ENCODE data around the gene ZNF532.
"Not testable (repeated sequence)": the region's sequence is repeated elsewhere in the genome, so short reads cannot be mapped to it uniquely, and the experiment has no call there.

ZNF532 gene

DNA sequence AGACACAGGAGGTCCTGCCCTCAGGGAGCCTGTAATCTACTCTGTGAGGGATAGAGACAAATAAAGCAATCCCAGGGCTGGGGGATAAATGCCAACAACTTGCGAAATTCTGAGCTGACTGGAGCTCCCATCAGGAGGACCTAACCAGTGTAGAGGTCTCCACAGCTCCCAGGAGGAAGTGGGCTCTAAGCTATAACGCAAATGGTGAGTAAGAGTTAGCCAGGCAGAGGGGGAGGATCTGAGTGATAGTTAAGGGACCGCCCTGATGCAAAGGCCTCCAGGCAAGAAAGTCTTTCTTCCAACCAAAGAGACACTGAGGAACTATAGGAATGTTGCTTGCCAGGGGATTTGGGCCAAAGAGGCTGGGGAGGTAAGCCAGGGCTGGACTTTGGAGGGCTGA lies 16.0 kb upstream of the ZNF532 start:
- DNase-seq = no peak

DNA sequence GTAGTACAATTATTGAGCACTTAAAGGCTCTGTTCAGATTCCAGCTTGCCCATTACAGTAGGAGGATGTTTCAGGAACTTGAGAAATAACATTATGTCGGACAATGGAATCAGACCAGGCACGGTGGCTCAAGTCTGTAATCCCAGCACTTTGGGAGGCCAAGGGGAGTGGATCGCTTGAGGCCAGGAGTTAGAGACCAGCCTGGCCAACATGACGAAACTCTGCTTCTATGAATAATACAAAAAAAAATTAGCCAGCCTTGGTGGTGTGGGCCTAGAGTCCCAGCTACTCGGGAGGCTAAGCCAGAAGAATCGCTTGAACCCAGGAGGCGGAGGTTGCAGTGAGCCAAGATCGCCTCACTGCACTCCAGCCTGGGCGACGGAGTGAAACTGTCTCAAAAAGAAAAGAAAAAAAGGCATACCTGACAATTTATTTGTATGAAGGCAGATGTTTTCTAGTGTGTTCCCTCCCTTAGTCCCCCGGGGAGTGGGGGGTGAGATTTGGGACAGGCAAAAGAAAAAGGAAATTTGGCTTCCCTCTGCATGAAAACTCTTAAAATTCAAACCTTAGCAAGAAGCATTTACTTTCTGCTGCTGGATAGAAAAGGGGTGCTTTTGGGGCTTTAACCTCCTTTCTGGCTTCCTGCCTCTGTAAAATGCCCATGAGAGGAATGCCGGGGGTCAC lies 13.7 kb upstream of the ZNF532 start:
- DNase-seq = no peak

DNA sequence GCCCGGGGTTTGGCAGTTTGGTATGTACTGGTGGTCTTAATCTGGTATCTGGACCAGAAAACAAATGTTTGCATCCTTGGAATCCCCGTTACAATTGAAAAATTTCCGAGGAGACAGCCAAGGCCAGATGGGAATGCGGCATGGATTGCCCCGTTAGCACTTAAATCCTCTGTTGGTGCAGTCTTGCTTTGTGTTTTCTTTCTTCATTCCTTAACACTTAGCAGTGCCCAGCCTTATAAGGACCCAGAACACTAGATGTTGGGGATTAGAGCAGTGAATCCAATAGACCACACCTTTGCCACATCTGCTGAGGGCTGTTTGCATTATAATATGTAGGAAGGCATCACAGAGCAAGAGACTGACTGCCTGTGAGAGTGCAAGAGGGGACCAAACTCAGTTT lies 12.8 kb upstream of the ZNF532 start:
- no peak for DNase-seq

DNA sequence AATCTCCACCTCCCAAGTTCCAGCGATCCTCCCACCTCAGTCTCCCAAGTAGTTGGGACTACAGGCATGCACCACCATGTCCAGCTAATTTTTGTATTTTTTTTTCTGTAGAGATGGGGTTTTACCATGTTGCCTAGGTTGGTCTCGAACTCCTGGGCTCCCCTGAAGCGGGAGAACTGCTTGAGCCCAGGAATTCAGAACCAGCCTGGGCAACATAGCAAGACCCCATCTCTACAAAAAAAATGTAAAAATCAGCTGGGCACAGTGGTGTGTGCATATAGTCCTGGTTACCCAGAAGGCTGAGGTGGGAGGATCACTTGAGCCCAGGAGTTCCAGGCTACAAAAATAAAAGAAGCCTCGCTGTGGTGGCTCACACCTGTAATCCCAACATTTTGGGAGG lies 12.0 kb upstream of the ZNF532 start:
- DNase-seq = no peak

DNA sequence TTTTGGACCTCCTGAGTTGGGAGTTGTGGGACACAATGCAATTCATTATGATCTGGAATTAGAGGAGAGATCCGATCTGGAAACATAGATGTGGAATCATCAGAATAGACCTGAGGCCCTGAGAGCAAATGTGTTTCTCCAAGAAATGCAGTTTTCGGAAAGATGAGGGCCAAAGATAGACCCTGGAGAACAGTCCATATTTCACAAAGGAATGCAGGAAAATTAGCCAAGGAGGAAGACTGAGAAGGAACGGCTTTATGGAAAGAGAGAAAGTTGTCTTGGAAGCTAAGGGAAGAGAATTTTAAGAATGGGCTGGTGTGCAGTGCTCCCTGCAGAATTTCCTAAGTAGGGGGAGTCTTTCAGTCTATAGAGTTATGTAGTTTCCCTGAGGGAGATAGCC lies 11.1 kb upstream of the ZNF532 start:
- DNase-seq = no peak

DNA sequence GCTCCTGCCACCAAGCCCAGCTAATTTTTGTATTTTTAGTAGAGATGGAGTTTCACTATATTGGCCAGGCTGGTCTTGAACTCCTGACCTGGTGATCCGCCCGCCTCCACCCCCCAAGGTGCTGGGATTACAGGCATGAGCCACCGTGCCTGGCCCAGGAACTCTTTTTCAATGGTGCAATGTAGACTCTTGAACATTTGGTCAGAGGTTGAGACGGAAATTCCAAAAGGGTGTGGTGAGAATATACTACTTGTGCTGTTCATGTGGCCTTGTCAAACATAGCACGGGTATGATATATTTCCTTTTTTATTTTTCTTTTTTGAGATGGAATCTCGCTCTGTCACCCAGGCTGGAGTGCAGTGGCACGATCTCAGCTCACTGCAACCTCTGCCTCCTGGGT lies 9.2 kb upstream of the ZNF532 start:
- DNase-seq = not testable (repeated sequence)

DNA sequence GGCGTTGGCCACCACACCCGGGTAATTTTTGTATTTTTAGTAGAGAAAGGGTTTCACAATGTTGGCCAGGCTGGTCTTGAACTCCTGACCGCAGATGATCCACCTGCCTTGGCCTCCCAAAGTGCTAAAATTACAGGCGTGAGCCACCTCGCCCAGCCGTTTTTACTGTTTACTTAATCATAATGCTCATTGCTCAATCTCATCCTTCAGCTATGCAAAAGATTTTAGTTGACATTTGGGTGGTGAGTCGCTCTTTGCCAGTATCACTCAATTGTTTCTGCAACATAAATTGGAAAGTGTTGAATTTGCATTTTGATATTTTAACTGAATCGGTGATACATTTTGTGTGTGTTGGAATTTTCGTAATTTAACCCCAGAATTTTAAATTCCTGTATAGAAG lies 7.8 kb upstream of the ZNF532 start:
- DNase-seq = no peak

DNA sequence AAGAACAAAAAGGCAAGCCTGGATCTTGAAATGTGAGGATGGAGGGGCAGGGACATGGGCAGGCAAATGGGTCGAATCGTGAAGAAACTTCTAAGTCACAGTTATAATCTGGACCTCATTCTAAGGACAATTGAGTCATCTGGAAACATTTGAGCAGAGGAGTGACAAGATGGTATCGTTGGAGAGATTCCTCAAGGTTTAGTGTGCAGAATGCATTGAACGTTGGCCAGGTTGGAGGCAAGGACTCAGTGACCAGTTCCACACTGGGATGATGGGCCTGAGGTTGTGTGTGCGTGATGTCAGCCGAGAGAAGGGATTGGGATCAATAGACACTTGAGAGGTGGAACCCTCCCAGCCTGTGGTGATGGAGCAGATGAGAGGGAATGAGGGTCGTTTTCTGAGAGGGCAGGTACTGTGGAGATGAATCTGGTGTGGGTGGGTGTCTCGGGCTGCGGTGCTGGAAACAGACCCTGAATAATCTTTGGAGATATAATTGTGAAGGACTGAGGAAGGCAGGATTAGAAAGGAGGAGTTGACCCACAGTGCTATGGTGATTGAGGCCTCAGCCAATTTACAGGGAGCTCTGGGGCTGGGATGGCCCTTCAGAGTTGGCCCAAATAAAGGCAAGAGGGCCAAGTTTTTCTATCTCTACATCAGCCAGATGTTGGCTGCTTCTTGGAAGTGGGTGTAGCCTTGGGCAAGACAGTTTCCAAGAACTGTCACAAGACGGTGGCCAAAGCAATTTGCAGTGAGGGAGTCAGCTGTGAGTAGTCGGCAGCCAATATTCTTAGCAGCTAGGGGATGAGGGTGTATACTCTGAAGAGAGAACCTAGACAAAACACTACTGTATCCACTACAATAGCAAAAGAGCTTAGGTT lies 5.8 kb upstream of the ZNF532 start:
- no peak for DNase-seq

DNA sequence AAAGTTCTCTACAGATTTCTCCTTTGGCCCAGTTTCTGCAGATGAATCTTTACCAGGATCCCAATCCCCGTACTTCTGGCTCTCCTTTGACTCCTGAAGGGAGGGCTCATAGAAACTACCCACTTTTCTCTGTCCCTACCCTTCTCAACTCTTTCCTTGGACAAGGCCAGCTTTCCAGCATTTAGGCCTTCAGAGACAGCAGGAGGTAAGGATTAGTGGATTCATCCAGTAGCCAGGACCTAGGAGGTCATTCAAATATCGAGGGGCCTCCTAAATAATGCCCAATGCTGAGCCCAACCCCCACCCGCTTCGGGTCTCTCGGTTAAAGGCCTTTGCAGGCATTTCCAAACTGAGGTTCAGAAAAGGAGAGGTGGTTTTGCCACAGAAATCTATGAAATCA lies 4.8 kb upstream of the ZNF532 start:
- no peak for DNase-seq

DNA sequence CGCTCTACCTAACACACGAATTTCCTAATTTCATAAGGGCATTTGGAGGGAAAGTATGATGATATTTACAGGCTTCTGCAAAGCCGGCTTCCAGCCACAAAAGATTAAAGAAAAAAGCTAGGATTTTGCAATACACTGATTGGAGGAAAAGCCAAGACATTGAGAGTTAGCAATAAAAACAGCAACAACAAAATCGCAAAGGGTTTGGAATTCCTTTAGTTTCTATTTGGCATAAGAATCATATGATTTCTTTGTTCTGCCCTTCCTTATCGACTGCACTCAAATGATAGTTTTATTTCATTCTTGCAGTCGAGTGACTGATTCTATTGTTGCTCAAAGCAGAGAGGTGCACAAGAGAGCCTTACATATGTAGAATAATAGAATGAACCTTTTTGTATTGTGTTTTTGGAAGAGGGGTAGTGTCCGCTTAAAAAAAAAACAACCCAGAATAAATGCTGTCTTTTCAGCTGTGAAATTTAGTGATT lies 3.9 kb upstream of the ZNF532 start:
- no peak for DNase-seq

DNA sequence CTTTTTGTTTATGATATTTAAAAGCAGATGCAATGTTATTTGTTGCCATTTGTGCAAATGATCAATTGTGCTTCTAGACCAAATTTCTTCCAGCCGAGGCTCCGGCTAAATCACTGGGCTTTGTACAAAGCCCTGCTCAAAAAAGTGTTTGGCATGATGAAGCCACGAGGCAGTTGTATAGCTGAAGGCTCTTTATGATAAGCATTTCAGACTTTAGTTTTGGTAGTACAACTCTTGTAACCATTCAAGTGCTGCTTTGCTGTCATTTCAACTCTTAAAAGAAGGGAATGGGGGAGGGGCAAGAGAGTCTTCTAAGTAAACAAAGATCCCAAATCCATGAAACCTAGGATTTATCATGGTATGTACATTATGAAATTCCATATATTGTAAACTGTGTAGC lies 3.3 kb upstream of the ZNF532 start:
- DNase-seq = no peak

DNA sequence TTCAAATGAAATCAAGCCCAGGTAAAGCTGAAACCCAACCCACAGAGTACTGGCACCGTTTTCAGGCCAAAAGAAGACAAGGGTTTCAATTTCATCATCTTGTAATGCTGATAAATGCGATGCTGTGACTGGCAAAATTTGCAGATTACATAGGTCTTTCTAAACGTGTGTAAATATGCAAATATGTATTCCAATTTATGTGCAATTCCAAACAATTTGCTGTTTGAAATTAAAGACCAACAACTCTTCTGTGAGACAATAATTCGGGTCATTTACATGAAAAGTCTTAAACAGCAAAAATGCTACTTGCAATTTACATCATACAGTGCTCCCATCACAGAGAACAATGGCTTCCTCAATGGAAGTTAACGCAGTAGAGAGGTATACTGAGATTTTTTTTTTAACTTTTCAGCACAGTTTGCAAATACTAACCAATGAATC lies 2.8 kb upstream of the ZNF532 start:
- DNase-seq = no peak

DNA sequence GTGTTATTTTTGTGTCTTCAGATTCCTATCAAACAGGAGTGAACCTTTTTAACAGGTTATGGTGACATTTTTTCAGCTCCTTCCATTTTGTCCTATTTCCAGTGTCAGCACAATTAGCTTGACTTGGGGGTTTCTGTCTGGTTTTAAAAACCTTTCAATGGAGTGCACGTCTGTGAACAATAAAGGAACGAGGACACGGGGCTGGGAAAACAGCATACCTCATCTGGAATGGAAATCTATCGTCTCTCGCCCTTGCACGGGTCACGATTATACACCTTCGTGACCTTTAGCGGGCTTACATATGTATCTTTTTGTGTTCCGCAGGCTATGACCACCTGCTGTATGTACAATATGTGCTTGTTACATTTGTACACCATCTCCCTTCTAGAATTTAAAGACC lies 2.3 kb upstream of the ZNF532 start:
- no peak for DNase-seq

DNA sequence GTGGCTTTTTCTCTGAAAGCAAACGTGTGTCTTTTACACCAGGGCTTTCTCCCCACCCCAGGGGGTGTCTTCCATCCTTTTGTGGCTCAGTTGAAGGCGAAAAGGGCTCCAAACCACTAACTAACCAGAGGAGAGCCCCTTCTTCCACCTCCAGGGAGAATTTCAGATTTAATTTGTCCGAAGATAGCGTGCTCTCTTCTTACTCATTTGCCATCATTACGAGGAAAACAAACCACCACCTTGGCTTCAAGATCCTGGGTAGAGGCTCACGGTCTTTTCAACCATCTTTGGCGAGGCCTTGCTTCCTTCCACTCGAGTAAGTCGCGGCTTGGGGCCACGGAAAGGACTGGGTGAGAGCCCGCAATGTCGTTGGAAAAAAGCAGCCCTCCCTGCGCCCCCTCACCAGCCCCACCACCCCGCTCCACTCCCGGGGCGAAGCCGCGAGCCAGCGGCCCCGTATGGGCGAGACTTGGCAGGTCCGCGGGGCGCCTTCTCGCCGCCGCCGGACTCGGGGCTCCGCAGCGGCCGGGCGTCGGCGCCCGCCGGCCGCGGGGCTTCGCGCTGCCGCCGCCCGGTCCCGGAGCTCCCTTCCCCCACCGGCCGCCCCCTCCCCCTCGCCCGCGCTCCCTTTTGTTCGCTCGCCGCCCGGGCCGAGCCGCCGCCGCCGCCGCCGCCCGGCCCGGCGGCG lies 1.7 kb upstream of the ZNF532 start:
- DNase-seq = peak; percentile 86

DNA sequence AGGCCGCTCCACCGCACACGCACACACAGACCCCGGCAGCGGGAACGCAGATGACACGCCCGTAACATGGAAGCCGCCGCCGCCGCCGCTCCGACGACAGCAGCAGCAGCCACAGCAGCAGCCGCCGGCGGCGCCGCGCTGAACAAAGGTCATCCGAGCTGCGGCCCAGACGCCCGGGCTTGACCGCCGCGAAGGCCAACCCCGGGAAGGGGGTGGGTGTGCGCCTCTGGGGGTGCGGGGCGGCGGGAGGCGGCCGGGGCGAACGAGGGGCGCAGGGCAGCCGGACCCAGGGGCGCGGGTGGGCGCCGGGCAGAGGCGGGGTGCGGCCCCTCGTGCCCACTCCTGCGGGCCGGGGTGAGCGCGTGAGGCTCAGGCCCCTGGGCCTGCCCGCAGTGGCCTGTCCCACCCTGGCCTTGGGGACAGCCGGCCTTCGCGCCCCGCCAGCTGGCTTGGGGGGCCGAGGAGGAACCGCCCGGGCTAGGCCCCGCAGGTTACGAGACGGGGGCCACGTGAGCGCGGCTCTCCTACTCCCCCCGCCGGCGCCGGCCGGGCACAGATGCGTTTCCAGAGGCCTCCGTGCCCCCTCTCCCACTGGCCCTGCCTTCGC lies 1.0 kb upstream of the ZNF532 start:
- peak; percentile 80 for DNase-seq

DNA sequence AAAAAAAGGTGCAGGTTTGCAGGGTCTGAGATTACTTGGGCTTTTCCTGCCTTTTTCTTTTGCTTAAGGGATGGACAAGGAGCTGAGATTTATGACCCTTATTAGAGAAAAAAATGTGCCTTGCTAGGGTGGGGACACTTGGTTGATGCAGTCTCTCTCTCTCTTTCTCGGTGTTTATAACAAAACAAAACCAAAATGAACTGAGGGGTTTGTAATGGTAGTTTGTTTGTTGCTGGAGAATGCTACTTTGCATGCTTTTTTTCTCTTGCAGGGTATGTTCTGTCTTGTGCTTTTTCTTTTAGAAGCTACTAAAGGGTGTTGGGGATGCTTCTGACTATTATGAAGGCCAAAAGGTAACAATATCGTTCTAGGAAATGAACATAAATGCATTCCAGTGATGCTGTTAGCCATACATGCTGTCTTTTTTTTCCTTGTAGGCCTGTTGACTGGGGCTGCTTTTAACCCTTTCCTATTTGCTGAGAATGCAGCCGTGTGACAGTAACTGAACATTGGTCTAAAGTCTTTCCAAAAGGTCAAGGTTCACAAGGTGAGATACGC lies 435 bp downstream of the ZNF532 start:
- DNase-seq = no peak

DNA sequence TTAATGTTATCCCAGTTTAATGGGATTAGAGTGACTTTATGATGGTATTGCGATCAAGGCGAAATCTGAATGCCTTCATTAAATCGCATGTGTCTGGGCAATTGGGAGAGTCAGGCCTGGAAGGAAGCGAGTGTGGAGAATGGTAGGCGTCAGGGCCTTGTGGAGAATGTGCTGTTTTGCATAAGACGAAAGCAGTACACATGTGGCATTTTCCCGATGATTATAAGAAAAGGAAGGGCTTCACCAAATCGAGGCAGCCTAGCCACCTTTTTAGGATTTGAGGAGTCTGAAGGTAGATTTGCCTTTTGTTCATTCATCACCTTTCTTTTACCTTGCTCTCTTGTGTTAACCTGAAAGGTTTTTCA lies 1.0 kb downstream of the ZNF532 start:
- no peak for DNase-seq

DNA sequence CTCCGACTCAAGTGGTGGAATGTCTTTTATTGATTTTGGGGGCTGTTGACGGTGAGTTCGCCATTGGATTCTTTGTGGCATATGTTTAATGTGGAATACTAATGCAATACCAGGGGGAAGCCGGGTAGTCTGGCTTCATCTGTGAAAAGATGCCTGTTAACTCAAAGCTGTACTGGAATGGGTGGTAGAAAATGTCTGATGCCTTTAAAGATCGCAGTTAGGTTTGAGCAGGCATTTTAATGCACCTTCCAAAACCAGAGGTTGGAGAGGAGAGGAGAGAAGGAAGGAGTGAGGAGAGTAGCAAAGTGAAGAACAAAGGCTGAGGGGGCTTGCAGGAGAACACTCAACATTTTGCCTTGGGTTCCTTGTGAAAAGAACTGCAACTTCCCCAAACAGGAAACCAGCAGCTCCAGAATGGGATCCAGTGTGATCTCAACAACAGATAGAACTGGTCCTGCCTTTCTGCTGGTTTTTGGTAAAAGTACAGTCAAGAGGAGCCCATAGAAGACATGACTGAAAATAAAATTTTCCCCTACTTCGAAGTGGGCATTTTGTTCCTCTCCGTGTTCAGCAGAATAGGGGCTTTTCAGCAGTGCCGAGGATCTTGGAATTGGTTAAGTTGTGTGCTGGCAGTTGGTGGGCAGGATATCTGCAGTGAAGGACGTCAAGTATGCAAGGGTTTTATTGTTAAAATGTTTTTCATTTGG lies 1.5 kb downstream of the ZNF532 start:
- no peak for DNase-seq

DNA sequence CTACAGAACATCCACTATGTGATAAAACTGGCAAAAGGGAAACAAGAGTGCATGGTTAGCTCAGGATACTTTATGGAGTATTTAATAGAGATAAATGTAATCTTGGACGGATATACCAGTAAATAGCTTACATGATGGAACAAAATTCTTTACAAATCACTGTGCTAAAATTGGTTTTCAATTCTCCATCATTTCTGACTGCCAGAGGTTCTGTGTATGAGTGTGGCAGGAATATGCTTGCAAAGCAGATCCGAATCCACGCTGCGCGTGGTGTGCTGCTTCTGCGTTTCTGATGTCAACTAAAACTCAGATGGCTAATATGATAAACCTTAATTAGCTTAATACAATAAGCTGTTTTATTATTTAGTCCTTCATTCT lies 2.1 kb downstream of the ZNF532 start:
- DNase-seq = no peak

DNA sequence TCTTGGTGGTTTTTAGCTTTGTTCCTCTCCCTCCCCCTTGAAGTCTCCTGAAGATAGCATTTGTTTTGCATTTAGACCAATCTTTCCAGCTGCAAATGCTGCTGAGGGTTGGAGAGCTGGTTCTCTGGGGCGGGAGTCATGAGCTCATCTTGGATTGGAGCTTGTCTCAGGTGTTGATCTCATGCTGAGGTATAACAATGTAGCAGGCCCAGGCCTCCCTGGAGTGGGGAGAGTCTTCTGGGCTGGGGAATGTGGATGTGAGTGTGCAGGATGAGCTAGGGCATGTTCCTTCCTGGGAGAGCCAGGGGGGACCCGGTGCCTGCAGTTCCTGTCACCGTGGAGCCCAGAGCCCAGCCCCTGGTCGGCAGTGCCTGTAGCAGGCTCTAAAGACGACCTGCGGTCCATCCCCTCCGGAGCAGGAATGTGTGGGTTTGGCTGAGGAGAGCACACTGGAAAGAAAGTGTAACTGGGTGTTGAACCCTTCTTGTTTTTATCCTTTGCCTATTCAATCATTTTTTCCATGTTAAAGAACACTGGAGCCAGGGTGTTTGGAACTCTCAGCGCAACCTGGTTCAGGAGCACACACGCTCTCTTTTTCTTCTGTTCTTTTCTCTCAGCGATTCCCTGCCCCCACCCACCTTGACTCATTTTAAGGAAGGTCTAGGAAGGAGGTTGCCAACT lies 2.7 kb downstream of the ZNF532 start:
- DNase-seq = peak; percentile 51

DNA sequence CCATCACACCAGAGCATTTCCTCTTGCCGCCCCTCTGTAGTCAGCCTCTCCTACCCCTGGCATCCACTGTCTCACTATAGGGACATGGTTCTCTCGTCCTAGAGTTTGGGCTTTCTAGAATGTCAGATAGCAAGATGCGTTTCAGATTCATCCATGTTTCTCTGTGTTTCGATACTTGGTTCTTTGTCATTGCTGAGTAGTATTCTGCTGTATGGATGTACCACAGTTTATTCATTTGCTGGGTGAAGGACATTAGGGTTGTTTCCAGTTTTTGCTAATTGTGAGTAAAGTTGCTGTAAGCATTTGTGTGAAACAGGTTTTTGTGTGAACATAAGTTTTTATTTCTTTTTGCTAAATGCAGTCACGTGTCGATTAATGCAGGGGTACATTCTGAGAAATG lies 3.8 kb downstream of the ZNF532 start:
- no peak for DNase-seq

DNA sequence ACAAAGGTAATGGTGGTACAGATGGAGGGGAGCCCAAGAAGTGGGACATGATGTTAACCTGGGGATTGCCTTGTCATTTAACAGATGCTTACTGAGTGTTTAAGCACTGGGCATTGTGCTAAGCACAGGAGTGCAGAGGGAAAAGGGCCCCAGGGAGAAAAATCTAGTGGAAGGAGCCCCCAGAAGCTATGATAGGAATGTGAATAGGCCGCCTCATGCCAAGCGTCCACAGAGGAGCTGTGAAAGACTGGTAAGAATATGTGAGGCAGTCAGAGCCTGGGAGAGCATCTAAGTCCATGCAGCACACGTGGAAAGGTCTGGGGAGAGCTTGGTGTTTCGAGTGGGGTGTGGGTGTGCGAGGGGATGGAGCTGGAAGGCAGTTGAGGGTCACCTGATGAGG lies 5.5 kb downstream of the ZNF532 start:
- no peak for DNase-seq

Measured in NCI-H146 (cell line).